ENCODE data around the gene FIGN. TPM values are rescaled to one million over a fixed set of nuclear protein-coding genes. Genes with fewer than 3 reads are reported as not detected.

The FIGN gene
- total RNA-seq, 1 donor from 2014 or later: not detected

DNA sequence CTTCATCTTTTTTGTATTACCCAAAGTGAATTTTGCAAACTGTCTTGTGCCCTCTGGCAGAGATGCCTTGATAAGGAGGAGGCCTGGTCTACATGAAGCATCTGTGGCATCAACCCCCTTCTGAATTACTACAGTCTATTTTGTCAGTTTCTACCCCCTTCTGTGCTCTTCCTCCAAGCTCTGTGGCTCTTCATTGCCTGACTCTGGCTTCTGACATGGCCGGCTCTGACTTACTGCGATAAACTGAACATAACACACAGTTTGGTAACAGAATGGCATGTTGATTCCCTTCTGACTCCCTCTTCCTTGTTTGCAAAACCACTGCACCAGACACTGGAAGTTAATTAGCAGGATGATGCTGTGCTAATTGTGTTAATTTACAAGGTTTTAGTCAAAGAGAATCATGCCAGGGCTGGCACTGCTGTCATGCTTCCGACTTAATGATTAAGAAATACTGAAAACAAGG is 122.5 kb downstream of the FIGN start:
- intact Hi-C loops (cut with micrococcal nuclease): no loop called here

DNA sequence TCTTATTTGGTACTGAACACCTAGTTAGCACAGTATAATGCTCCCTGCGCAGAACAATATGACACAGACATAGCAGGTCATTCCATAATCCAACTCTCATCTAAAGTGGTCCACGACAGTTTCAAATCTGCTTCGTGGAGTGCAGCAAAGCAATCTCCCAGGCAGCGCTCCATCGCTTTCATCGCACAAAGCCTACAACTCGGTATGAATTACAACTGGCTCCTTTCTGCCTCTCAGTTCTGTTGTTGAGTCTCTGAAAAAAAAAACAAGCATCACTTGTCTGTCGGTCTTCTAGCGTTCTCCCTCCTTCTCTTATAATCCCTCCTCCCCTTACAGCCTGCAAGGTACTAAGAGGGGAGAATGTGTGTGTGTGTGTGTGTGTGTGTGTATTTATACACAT is 123.5 kb downstream of the FIGN start:
- intact Hi-C loops (cut with micrococcal nuclease): no loop called here

DNA sequence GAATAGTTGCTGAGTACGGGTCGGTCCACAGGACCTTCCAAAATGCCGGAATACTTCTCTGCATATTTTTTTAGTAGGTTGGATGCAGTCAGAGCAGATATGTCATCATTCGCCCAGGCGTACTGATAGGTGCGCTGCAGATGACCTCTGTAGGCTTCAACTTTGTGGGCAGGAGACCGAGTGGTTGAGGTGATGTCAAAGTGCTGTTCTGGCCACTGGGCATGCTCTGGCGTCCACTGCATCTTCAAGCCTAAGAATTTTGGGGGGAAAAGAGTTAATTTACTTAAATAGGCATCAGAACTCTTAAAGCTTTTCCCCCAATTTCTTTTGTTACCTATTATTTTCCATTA is 124.3 kb downstream of the FIGN start:
- intact Hi-C loops (cut with micrococcal nuclease): no loop called here

DNA sequence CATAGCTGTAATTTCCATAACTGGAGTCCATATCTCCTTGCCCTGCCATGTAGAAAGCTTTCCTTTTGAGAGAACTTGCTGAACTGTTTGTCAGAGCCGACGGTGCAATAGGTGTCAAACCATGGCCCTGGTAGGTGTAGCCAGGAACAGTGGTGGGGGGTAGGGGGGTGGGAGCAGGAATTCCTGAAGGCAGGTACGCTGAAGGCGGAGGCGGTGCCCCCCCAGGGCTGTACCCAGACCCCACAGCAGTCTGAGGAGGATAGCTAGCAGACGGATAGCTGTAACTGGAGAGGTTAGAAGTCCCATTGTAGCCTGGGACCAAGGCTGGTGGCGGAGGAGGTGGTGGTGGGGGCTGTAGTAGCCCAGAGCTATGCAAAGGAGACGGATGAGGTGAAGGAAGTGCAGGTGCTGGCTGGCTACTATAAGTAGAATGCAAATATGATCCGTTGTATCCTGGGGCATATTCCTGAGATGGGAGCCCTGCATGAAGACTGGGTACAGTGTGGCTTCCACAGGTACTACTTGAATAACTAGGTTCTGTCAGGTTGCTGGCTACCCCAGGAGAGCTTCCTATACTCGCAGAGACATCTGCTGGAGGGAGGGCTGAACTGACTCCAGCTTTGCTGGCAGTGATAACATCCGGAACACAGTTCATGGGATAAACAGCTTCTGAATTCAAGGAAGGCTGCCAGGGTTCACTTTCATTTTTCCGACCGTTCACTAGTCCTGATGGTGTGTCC is 124.8 kb downstream of the FIGN start:
- intact Hi-C loops (cut with micrococcal nuclease): no loop called here

DNA sequence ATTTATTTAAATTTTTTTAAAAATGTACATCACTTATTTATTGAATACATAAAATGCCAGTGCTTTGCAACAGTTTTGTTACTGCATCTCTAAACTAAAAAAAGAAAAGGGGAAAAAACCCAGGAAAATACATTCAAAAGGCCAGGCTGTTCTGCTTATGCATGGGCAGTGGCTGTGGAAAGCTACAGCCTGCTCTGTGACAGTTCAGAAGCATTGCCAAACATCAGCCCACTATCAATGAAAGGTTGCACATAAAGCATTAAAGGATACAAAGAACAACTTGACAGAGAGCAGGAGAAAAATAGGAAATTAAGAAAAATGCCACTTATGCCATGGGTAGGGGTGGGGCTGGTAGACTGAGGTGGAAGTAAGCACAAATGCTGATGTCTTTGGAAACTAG is 128.2 kb downstream of the FIGN start:
- intact Hi-C loops (cut with micrococcal nuclease): no loop called here

DNA sequence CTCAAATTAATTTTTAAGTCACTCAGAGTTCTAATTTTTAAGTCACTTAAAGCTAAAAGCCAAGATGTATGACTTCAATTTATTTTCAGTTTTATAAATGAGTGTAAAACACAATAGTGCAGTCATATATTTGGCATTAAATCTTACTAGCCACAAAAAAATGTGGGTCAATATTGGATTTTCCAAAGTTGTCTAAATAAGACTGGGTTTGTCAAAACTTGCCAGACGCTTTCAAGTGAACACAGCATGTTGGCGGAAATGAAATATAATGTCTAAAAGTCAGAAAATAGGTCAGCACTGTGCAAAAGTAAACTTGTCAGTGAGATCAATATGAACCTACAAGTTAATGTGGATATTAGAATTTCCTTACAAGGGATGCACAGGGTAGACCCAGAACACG is 128.9 kb downstream of the FIGN start:
- intact Hi-C loops (cut with micrococcal nuclease): no loop called here

DNA sequence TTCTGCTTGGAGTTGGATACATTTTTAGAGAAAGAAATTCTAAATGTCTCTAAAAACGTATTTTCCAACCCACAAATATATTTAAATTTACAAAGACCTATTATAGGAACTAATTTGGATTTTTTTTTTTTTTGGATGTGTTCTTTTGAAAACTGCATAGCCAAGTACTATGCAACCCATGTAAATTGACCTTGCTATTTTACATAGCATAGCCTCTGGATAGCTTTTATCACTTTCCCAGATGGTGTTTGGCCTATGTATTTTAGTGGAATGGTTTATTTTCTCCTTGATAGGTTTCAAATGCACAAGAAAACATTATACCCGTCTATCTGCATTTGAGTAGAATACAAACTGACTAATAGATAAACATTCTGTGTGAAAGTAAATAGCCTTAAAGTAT is 130.0 kb downstream of the FIGN start:
- intact Hi-C loops (cut with micrococcal nuclease): no loop called here

DNA sequence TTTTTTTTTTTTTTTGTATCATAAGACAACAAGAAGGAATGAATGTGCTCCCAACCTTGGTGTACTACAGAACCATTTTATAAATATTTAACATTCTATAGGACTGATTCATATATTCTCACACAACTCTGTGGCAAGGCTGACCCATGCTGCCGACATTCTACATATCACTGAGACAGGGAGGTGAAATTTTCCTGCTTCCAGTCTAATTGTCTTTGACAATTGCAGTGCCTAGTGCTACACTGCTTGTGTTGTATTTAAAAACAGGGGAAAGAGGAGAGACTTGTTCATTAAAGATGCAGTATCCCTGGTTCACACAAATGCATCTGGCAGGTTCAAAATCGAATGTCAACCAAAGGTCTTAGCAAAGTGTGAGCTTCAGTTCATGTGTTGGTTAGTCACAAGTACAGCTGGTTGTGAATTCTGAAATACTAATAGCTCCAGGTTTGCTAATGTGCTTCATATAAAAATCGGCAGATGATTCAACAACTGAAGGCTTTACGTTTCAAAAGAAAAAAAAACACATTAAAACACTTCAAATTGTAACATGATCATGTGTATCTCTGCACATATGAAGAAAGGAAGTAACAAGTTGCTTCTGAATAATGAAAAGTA is 130.8 kb downstream of the FIGN start:
- intact Hi-C loops (cut with micrococcal nuclease): no loop called here

DNA sequence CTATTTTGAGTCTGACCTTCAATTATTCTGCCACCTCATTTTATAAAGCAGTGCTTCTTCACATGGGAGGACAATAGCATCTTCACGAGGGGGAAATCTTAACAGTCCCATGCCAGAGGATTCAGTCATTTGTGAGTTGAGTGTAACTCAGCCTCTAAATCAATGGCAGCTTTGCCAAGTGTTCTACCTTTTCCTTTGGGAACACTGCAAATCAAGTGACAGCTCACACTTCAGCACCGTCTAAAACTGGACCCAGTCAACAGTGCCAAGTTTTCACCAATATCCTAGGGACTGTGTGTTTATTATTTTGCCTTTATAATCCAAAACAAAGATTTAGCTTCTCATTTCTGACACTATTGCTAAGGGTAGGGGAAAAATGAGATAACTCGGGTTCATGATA is 133.6 kb downstream of the FIGN start:
- intact Hi-C loops (cut with micrococcal nuclease): no loop called here

DNA sequence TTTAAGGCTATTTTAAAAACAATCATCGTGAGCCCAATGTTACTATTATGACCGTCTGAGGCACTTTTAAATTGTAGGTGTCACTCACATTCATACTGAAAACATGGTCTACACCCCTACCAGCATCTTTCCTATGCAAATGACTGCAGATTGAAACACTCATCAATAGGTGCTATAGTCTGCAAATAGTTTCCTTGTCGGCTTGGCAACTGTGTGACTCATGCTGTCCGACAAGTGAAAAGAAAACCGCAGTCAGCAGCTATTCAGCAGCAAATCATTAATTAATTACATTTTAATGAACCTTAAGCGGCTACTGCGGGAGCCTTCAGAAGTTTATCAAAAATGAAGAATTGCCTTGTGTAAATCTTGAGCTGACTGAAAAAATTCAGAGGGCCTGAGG is 134.4 kb downstream of the FIGN start:
- intact Hi-C loops (cut with micrococcal nuclease): no loop called here

DNA sequence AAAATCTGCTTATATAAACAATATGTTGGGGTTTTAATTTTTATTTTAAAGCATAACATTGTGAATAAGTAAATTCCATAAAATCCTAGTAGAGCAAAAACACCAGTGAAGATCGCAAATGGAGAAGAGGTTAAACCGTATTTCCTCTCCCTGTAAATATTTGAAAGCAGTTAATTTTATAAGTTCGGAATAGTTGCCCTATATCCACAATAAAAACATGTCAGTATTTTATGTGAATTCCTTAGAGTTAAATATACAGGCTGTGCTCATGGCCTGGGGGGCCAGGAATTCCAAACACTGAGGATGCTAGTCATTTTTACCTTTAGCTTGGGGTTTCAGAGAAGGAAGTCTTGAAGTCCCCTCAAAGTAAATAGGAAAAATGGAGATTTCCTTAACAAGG is 135.0 kb downstream of the FIGN start:
- intact Hi-C loops (cut with micrococcal nuclease): no loop called here

DNA sequence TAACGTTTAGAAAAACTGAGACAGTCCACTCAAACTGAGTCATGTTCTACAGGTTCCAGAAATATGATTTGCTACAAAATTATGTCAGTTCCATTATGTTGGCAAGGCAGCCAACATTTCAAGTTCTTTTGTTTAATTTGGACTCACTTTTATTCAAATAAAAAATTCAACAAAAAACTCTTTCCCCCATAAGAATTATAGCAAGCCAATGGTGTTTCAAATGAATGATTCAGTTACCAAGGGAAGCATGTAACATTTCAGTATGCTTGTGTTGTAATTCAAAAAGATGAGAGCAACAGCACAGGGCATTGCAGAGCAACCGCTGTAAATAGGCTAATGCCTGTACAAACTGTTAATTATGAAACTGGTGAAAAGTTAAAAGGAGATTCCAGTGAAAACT is 140.8 kb downstream of the FIGN start:
- intact Hi-C loops (cut with micrococcal nuclease): no loop called here

DNA sequence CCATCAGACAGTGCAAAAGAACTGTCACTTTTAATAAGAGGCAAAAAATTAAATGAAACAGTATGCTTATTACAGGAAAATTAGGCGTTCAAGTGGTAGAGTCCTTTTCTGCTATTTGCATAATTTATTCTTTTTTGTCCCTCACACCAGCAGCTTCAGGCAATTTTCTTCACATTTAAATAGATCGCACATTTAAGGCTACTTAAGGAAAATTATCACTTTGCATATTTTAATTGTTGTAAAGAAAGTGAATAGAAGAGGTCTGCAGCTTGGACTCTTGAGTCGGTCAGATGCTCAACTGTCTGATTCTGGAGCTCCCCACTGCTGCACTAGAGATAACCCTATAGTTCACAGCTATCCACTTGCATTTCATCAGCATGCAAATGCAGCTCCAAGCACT is 141.3 kb downstream of the FIGN start:
- intact Hi-C loops (cut with micrococcal nuclease): no loop called here

DNA sequence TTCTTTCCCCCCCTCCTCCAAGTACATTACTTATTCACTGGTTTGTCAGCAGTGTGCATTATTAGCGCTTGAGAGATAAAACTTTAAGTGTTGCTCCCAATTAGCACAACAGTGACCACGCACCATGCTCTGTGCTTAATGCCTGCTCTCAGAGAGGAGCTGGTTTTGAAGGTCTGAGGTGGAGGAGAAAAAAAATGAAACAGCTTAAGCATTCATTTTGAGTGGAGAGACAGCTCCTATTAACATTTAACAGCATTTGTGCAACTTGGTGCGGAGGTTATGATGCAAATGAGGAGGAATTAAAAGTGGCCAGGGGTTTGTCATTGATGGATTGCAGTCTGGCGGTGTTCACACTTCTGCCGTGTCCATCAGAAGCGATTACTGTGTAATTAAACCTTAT is 141.8 kb downstream of the FIGN start:
- intact Hi-C loops (cut with micrococcal nuclease): no loop called here

DNA sequence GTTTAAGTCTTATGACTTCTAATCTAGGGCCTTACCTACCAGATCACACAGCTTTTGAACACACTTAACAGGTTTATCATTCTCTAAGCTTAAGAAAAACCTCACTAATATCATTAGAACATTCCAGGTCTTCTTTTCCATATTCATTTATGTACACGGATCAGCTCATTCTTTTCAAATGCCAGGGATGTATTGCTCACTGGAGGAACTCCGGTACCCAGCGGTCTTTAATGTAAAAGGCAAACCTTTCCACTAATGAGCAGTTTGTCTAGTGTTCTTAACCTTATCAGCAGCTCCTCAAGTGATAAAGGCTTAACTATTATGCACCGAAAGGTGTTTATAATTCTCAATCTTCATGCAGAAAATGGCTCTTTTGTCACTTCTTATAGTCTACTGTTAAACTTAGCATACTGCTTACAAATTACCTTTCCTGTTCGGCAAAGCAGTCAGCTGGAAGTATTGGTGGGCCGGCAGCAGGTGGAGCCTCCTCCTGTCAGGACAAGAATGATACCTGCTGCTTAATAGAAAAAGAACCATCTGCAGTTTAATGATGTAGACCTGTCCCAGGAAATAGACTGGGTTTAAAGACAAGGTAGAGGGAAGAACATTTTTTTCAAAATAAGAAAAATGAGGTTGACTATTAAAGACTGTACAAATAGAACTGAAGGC is 142.7 kb downstream of the FIGN start:
- intact Hi-C loops (cut with micrococcal nuclease): no loop called here

DNA sequence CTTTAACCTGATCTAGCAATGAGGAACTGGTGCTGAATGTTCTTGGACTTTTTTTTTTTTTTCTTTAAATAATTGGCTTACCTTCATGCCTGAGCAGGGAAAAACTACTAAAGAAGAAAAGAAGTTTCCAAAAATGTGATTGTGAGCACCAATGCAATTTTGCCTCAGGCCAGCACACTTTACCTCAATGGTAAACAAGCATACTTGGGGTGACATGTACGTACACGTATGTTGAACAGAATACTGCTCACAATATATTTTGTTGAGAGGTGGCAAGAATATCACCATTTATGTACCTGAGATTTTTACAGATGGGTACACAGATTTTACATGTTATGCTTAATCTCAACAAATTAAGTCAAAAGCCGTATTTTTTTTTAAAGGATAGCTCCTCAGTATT is 144.3 kb downstream of the FIGN start:
- intact Hi-C loops (cut with micrococcal nuclease): no loop called here

DNA sequence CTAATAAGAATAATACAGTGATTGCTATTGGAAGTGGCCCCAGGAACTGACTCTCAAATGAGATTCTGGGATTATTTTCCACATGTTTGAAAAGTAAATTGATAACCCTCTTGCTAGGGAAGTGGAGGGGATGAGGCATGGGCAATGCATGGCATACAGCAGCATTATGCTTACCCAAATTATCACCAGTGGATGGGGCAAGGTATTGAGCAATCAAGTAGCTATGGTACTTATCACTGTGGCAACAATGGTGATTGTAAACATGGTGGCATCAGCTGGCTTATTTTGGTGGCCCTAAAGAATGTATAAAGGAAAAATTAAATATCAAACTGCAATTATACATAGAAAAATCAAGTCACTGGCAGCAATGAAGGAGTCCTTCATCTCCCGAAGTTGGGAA is 155.1 kb downstream of the FIGN start:
- intact Hi-C loops (cut with micrococcal nuclease): no loop called here

DNA sequence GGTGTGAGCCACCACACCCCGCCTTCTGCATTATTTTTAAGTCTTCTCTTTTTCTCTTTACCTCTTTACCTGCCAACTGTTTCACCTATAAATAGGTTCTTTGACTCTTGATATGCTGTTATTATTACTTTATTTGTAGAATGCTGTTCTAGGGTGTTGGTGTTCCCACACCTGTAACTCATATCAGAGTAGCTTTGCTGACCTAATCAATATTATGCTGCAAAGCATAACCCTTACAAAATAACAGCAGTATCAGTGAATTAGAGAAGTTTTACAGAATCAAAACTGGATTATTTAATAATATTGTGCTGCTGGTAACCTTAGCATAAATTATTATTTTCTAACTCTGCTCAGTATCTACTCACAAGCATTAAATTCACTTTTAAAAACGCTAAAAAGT is 161.5 kb downstream of the FIGN start:
- intact Hi-C loops (cut with micrococcal nuclease): no loop called here

DNA sequence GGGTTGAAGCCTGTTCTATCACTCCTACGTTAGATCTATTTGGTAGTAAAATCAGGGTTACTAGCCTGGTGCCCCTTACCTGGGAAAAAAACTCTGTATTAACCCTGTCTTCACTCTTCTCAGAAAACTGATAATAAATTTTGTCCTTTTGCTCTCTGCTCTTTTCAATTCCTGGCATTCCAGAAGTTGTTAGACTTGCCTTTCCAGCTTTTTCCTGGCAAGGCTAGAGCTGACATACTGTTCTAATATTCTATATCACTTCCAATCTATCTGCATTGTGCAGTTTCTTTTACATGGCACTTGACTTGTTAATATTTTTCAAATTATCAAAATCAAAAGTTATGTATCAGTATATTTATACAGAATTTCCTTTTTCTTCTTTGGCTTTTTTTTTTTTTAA is 162.2 kb downstream of the FIGN start:
- intact Hi-C loops (cut with micrococcal nuclease): no loop called here

DNA sequence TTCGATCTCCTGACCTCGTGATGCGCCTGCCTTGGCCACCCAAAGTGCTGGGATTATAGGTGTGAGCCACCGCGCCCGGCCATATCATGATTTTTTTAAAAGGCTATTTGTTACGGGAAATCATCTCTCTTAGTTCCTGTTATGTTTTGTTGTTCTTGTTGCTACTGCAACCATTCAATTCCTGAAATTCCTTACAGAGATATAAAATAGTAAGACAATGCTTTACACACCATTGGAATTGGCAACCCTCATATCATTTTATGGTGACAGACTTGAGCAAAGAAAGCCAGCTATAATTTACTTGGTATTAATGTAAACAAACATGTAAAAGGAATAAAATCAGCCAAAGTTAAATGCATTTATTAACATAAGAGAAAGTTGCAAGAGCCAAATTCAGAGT is 163.0 kb downstream of the FIGN start:
- intact Hi-C loops (cut with micrococcal nuclease): no loop called here

DNA sequence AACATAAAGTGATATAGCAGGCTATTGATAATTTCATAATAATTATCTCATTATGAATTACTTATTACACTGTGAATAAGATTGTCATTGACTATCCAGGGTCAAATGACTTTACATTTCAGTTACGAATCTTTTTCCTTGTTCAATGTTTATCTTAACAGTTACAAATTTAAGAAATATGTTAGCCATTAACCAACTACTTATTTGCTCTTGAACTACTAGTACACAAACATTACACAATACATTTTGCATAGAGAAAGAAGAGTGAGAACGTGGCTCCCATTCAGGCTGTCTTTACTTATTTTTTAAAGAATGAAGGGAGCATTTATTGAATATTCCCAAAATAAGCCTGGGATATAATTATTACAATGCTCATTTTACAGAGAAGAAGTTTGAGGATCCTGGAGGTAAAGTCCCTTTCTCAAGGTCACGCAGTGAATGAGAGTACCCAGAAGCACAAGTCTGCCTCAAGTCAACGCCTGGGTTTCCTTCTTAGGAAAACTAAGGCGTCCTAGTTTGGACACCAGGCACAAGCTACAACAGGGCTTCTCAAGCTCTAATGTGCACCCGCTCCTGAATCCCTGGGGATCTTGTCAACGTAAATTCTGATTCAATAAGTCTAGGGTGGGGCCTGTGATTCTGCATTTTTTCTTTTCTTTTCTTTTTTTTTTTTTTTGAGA is 164.2 kb downstream of the FIGN start:
- intact Hi-C loops (cut with micrococcal nuclease): no loop called here

DNA sequence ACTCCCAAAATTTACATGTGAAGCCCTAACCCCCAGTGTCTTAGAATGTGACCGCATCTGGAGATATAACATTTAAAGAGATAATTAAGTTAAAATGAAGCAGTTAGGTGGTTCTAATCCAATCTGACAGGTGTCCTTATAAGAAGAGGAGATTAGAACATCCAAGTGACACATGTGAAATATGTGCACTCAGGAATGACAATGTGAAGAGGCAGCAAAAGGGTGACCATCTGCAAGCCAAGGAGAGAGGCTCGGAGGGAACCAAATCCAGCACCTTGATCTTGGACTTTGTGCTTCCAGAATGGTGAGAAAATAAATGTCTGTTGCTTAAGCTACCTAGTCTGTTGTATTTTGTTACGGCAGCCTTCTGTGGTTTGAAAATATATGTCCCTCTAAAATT is 165.4 kb downstream of the FIGN start:
- intact Hi-C loops (cut with micrococcal nuclease): no loop called here

All from T-helper 1 cell treated with Interleukin-12 subunit alpha and Interleukin-12 subunit beta and Interleukin-4 antibody, amounts not matched to agents 30 ng/mL and 1 ng/mL, for 36 hours (primary cell).